H1 (cell line): ENCODE results near the gene CRYGN. TPM values are rescaled to one million over a fixed set of nuclear protein-coding genes. Genes with fewer than 3 reads are reported as not detected.

Experiments used
- CTCF ChIA-PET: fragments of 300-600 bp; sonication (Branson Sonifier 250); formaldehyde crosslinking; loops from one replicate; lab custom pipeline; 2021; ENCODE audit not compliant: partially characterized antibody; lab: Charles Lee
- POLR2A ChIA-PET: fragments of 300-600 bp; sonication (Branson Sonifier 250); formaldehyde crosslinking; loops from one replicate; lab custom pipeline; 2021; ENCODE audit warnings: inconsistent platforms; ENCODE audit not compliant: partially characterized antibody; lab: Charles Lee
- DNase-seq, 2 experiments: peaks; one replicate each; pipeline versions ENCODE4 v3.0.0 to v3.0.0-alpha.2; 2010 to 2022; ENCODE audit warnings: low spot score in 2 of 2, low read depth in 1 of 2, mixed read lengths in 1 of 2
- FAIRE-seq: peaks from 2 replicates; lab custom pipeline; 2011; peaks lifted over from hg19 to GRCh38; lab: Jason Lieb, UNC
- H2AFZ ChIP-seq: 2 replicates; pipeline ENCODE4 v1.8.1; 2012; ENCODE audit warnings: low read length, inconsistent platforms
- H2AK5ac ChIP-seq: 2 replicates; pipeline ENCODE4 v1.6.1; 2013; ENCODE audit warnings: low read depth, low read length
- H2BK120ac ChIP-seq: replicated peaks from 2 replicates; pipeline ENCODE3; 2013; ENCODE audit warnings: low read depth, low read length, inconsistent platforms
- H2BK12ac ChIP-seq: 2 replicates; pipeline ENCODE4 v1.6.1; 2013; ENCODE audit warnings: low read depth, low read length
- H2BK15ac ChIP-seq: 2 replicates; pipeline ENCODE4 v1.6.1; 2013; ENCODE audit warnings: low read length
- H2BK20ac ChIP-seq: 2 replicates; pipeline ENCODE4 v1.6.1; 2013; ENCODE audit warnings: low read length
- H2BK5ac ChIP-seq: 2 replicates; pipeline ENCODE4 v1.6.1; 2013; ENCODE audit warnings: low read depth, low read length
- H3K14ac ChIP-seq: 2 replicates; pipeline ENCODE4 v1.6.1; 2013; ENCODE audit warnings: inconsistent platforms; ENCODE audit not compliant: insufficient read length
- H3K18ac ChIP-seq: 2 replicates; pipeline ENCODE4 v1.6.1; 2013; ENCODE audit warnings: low read length; ENCODE audit errors: extremely low read depth
- H3K23ac ChIP-seq: 2 replicates; pipeline ENCODE4 v1.6.1; 2013; ENCODE audit warnings: inconsistent platforms; ENCODE audit not compliant: insufficient read length
- H3K23me2 ChIP-seq: 2 replicates; pipeline ENCODE4 v1.6.1; 2013; ENCODE audit warnings: low read depth, low read length
- H3K27ac ChIP-seq: 2 replicates; pipeline ENCODE4 v1.6.1; 2011; ENCODE audit warnings: low read depth, low read length, inconsistent platforms
- H3K27me3 ChIP-seq, 4 experiments: replicated peaks in 1 of 4; 1 replicate in 1 of 4; 2 replicates in 3 of 4; pipeline versions ENCODE4 v1.6.1 to v1.8.1; 2011 to 2013; ENCODE audit warnings: low read length in 3 of 4, mild to moderate bottlenecking in 3 of 4, inconsistent platforms in 2 of 4, mixed read lengths in 2 of 4, moderate library complexity in 1 of 4; ENCODE audit not compliant: control insufficient read depth in 3 of 4, insufficient read depth in 3 of 4; ENCODE audit errors: extremely low read depth in 1 of 4
- H3K36me3 ChIP-seq, 4 experiments: 2 replicates each; pipeline versions ENCODE4 v1.6.1 to v1.8.1; 2011 to 2013; ENCODE audit warnings: mild to moderate bottlenecking in 4 of 4, low read length in 3 of 4, moderate library complexity in 2 of 4, control low read depth in 1 of 4, inconsistent platforms in 1 of 4; ENCODE audit not compliant: insufficient read depth in 4 of 4, control insufficient read depth in 2 of 4
- H3K4ac ChIP-seq: replicated peaks from 2 replicates; pipeline ENCODE3; 2013; ENCODE audit warnings: low read length, low read depth, mixed read lengths, inconsistent platforms; ENCODE audit not compliant: insufficient read length
- H3K4me1 ChIP-seq, 4 experiments: replicated peaks in 1 of 4; 1 replicate in 1 of 4; 2 replicates in 3 of 4; pipeline versions ENCODE4 v1.6.1 to v1.8.1; 2011 to 2013; ENCODE audit warnings: low read length in 3 of 4, inconsistent platforms in 2 of 4, mixed read lengths in 1 of 4; ENCODE audit not compliant: insufficient read depth in 4 of 4, control insufficient read depth in 3 of 4
- H3K4me2 ChIP-seq, 2 experiments: 2 replicates each; pipeline versions ENCODE4 v1.6.1 to v1.8.1; 2011 to 2013; ENCODE audit warnings: low read depth in 2 of 2, low read length in 2 of 2, control low read depth in 1 of 2, inconsistent platforms in 1 of 2, mild to moderate bottlenecking in 1 of 2; ENCODE audit not compliant: insufficient read depth in 1 of 2
- H3K4me3 ChIP-seq, 4 experiments: fragments of 200-600, 300-600 bp in 1 of 4; sonication (generic), shearing (Covaris generic), sonication (Bioruptor Twin) in 1 of 4; 2 replicates each; pipeline versions ENCODE4 v1.5.1 to v1.8.1; 2011 to 2016; ENCODE audit warnings: low read length in 4 of 4, low read depth in 3 of 4, control low read depth in 2 of 4, inconsistent platforms in 2 of 4, mild to moderate bottlenecking in 2 of 4, mixed read lengths in 1 of 4, moderate library complexity in 1 of 4; ENCODE audit not compliant: insufficient read depth in 2 of 4; ENCODE audit errors: extremely low read depth in 1 of 4
- H3K56ac ChIP-seq: replicated peaks from 2 replicates; pipeline ENCODE3; 2013; ENCODE audit warnings: low read depth, mild to moderate bottlenecking, mixed read lengths, low read length, inconsistent platforms; ENCODE audit not compliant: insufficient read length
- H3K79me1 ChIP-seq: 2 replicates; pipeline ENCODE4 v1.6.1; 2013; ENCODE audit warnings: low read depth, low read length, control low read depth
- H3K79me2 ChIP-seq, 2 experiments: 2 replicates each; pipeline versions ENCODE4 v1.6.1 to v1.8.1; 2012 to 2013; ENCODE audit warnings: low read length in 2 of 2, mild to moderate bottlenecking in 2 of 2, inconsistent platforms in 1 of 2; ENCODE audit not compliant: insufficient read depth in 2 of 2, control insufficient read depth in 1 of 2
- H3K9ac ChIP-seq, 4 experiments: replicated peaks in 1 of 4; 1 replicate in 1 of 4; 2 replicates in 3 of 4; pipeline versions ENCODE4 v1.6.1 to v1.8.1; 2011 to 2013; ENCODE audit warnings: low read depth in 3 of 4, low read length in 3 of 4, control low read depth in 2 of 4, mild to moderate bottlenecking in 2 of 4, moderate library complexity in 2 of 4, inconsistent platforms in 1 of 4; ENCODE audit errors: extremely low read depth in 1 of 4
- H3K9me3 ChIP-seq, 2 experiments: 2 replicates each; pipeline versions ENCODE4 v1.6.1 to v1.8.1; 2012 to 2013; ENCODE audit warnings: mild to moderate bottlenecking in 2 of 2, moderate library complexity in 2 of 2, control low read depth in 1 of 2, inconsistent platforms in 1 of 2, low read depth in 1 of 2, low read length in 1 of 2, mixed read lengths in 1 of 2; ENCODE audit not compliant: insufficient read depth in 2 of 2
- H4K20me1 ChIP-seq, 2 experiments: replicated peaks in 1 of 2; 2 replicates each; pipeline versions ENCODE3 to v1.8.1; 2011 to 2013; ENCODE audit warnings: inconsistent platforms in 2 of 2, low read length in 2 of 2, mild to moderate bottlenecking in 1 of 2; ENCODE audit not compliant: insufficient read depth in 2 of 2, control insufficient read depth in 1 of 2
- H4K5ac ChIP-seq: 2 replicates; pipeline ENCODE4 v1.6.1; 2013; ENCODE audit warnings: low read length, low read depth, mixed read lengths, inconsistent platforms; ENCODE audit not compliant: insufficient read length
- H4K8ac ChIP-seq: 2 replicates; pipeline ENCODE4 v1.8.0; 2013; ENCODE audit warnings: mild to moderate bottlenecking, moderate library complexity, low read length, inconsistent platforms; ENCODE audit not compliant: insufficient read depth; ENCODE audit errors: extremely low read depth
- H4K91ac ChIP-seq: replicated peaks from 2 replicates; pipeline ENCODE3; 2013; ENCODE audit warnings: low read length, mixed read lengths, inconsistent platforms; ENCODE audit not compliant: insufficient read length
- CHD2 ChIP-seq: IDR thresholded peaks from 2 replicates; pipeline ENCODE4 v1.6.1; 2012; ENCODE audit warnings: low read length, improper control_type of control experiment
- CREB1 ChIP-seq: IDR thresholded peaks from 2 replicates; pipeline ENCODE4 v1.6.1; 2012; ENCODE audit warnings: inconsistent platforms
- HDAC2 ChIP-seq, 2 experiments: fragments of 300-600 bp in 1 of 2; sonication (generic) in 1 of 2; IDR thresholded peaks; 2 replicates each; pipeline ENCODE4 v1.6.1; 2011 to 2012; ENCODE audit warnings: low read depth in 2 of 2, low read length in 2 of 2, mild to moderate bottlenecking in 2 of 2, moderate library complexity in 2 of 2, borderline replicate concordance in 1 of 2, inconsistent platforms in 1 of 2
- JUND ChIP-seq: IDR thresholded peaks from 2 replicates; pipeline ENCODE4 v1.6.1; 2011; ENCODE audit warnings: mild to moderate bottlenecking, improper control_type of control experiment, low read length
- SAP30 ChIP-seq: fragments of 300-600 bp; sonication (generic); IDR thresholded peaks from 2 replicates; pipeline ENCODE4 v1.7.1; 2012; ENCODE audit warnings: low read length, moderate library complexity, mild to moderate bottlenecking, inconsistent platforms; ENCODE audit not compliant: insufficient read depth, insufficient replicate concordance
- SP2 ChIP-seq: IDR thresholded peaks from 2 replicates; pipeline ENCODE4 v1.6.1; 2012; ENCODE audit warnings: mild to moderate bottlenecking, low read length, inconsistent platforms
- SRF ChIP-seq: IDR thresholded peaks from 2 replicates; pipeline ENCODE4 v1.6.1; 2011; ENCODE audit warnings: mild to moderate bottlenecking, low read depth, low read length, moderate library complexity
- TCF12 ChIP-seq: IDR thresholded peaks from 2 replicates; pipeline ENCODE4 v1.6.1; 2011; ENCODE audit warnings: low read depth, mild to moderate bottlenecking, low read length
- WGBS, 2 experiments: shearing (Covaris generic) in 1 of 2; methylation state at CpG; one replicate each; pipeline versions ENCODE4 v1.1.6 to v1.1.7; 2013 to 2015; ENCODE audit warnings: low lambda C conversion rate in 2 of 2, mixed read lengths in 2 of 2, inconsistent platforms in 1 of 2, low coverage in 1 of 2, missing lambda C conversion rate in 1 of 2; ENCODE audit not compliant: insufficient replicate concordance in 2 of 2, insufficient coverage in 1 of 2, insufficient read length in 1 of 2; ENCODE audit errors: extremely low coverage in 1 of 2, missing lambda C conversion rate in 1 of 2; 5-methylcytosine and 5-hydroxymethylcytosine counted together
- polyA plus RNA-seq, 7 experiments: library from polyadenylated mRNA; depleted of rRNA in 3 of 7; stranded (reverse) in 5 of 7; unstranded in 2 of 7; fragments of >200 nt in 5 of 7; fragments of 200-250 nt in 2 of 7; gene quantifications; 1 replicate in 5 of 7; 2 replicates in 1 of 7; 4 replicates in 1 of 7; pipeline versions ENCODE4 v1.2.1 to v1.2.3, GENCODE V29; 2011 to 2013; ENCODE audit warnings: missing spikeins in 2 of 7, mixed read lengths in 2 of 7
- total RNA-seq: library from RNA; stranded (reverse); fragmentation: NEBNext Ultra II Directional; extraction: Animal tissue kit (Norgen Biotek cat#: 25700); gene quantifications from 2 replicates; pipeline ENCODE4 v1.2.1, GENCODE V29; 2021

Gene CRYGN
- total and polyA plus RNA-seq, 2 of the 8 experiments (the other 6 are each of a cell fraction or from before 2014, with no cell fraction given) = 0.98 to 1.6 TPM

DNA sequence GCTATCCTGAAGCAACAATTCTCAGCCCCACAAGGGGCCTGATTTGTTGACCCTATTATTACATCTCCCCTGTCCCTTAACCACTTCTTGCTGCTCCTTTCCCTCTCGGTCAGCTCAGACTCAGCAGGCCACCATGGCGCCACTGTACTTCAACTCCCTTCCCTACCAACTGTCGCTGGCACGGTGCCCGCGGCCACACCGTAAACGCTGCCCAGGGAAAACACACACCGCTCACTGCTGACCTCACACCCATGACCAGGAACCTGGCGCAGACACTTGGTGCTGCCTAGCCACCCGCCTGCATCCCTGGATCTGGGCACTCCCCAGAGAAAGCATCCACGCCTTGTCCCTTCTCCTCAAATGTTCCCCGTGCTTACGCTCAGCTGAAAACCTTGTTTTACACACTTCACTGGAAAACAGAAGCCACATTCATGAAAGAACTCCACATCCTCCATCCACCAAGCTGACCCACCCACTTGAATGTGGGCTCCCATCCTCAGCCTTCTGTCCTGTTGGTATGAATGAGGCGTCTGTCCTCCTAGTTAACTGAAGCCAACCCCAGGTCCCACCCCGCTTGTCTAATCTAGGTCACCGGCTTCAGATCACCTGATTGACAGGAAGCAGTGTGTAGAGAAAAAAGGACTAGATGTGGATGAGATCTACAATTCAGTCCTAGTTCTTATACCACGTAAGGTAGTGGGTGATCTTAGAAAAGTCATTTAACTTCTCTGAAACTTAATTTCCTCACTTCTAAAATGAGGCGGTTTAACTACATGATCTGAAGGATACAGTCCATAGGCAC lies 28.5 kb upstream of the CRYGN start:
- H4K91ac ChIP-seq = no peak overlapping the region
- no peak overlapping the region for H2BK15ac ChIP-seq
- no peak overlapping the region; the same call in 1 of the 2 replicates for H2AK5ac ChIP-seq
- H3K56ac ChIP-seq = no peak overlapping the region
- H2BK120ac ChIP-seq = no peak overlapping the region
- peak overlapping the region; percentile 38; the same call in 1 of the 2 replicates for H4K8ac ChIP-seq
- H2BK20ac ChIP-seq = no peak overlapping the region
- H3K23me2 ChIP-seq = no peaks in the 10 kb centered on the region; the same call in none of the 2 replicates
- H2AFZ ChIP-seq = no peak overlapping the region
- H3K79me1 ChIP-seq = no peaks in the 10 kb centered on the region; the same call in 1 of the 2 replicates
- no peak overlapping the region for H2BK12ac ChIP-seq
- DNase-seq (no peak), FAIRE-seq (no peak)
- CTCF ChIA-PET = no interaction called here
- peak overlapping the region; percentile 51; the same call in 1 of the 2 replicates for H3K18ac ChIP-seq
- TF ChIP-seq SAP30 = no peak
- no peak for TF ChIP-seq CHD2
- no peak for TF ChIP-seq JUND
- TF ChIP-seq CREB1 = no peak
- no peak for TF ChIP-seq SRF
- TF ChIP-seq TCF12 = no peak
- TF ChIP-seq SP2 = no peak
- TF ChIP-seq HDAC2 (IDR thresholded peaks at IDR 0.05; ENCODE audit: borderline replicate concordance in 1 of 2, low read depth in 2 of 2, low read length in 2 of 2) = no peak
- H3K4me1 ChIP-seq = peaks cover 15 to 24% (median 19%) of the 10 kb centered on the region in 4 experiments
- H3K14ac ChIP-seq = no peak overlapping the region
- no peak overlapping the region for H3K27ac ChIP-seq
- H3K4ac ChIP-seq = no peak overlapping the region
- no peak overlapping the region for H4K5ac ChIP-seq
- peaks cover 15 to 62% (median 40%) of the 10 kb centered on the region in 4 experiments for H3K36me3 ChIP-seq
- WGBS, 2 experiments = 95% methylated on average over 19 of the region's 19 CpGs; no CpG with 5 or more reads in 1 of the 2 experiments
- no peak overlapping the region for H3K4me2 ChIP-seq
- H3K4me3 ChIP-seq = no peak overlapping the region
- no peaks in the 10 kb centered on the region for H3K27me3 ChIP-seq
- H4K20me1 ChIP-seq = no peaks in the 10 kb centered on the region
- H3K23ac ChIP-seq = no peak overlapping the region
- peak overlapping the region; percentile 22; the same call in 1 of the 2 replicates for H2BK5ac ChIP-seq
- POLR2A ChIA-PET = interaction anchor here (1.1 to 1.6 kb wide), 2 partner anchors 8 to 9 kb away, joined by 3 read pairs; no protein-coding TSS in a partner anchor
- peaks cover 8% of the 10 kb centered on the region in 2 experiments for H3K9me3 ChIP-seq
- peaks cover 0 to 22% of the 10 kb centered on the region in 2 experiments; a peak in 2 of 4 replicates for H3K79me2 ChIP-seq
- no peak overlapping the region for H3K9ac ChIP-seq
